Measurements from ENCODE around the gene OR8I2. TPM values are rescaled to one million over a fixed set of nuclear protein-coding genes. Genes with fewer than 3 reads are reported as not detected.

Gene OR8I2
- total RNA-seq (not detected), polyA plus RNA-seq (not detected)

DNA sequence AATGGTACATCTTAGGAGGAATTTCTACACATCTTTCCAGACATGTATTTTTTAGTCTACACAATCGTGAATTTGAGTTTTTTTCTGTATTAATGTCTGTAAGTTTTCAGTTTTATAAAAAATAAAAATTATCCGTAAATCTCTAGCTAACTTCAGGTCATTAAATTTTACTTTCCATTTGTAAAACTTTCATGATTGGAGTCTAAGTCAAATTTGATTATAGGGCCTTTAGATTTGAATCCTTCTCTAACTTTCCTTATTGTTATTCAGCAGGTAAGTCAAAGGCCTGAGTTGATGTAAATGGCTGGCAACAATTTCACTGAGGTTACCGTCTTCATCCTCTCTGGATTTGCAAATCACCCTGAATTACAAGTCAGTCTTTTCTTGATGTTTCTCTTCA, at the start of gene OR8I2:
Gene OR8I2, plus strand, starts transcription at position 301 of the 400 bp plus-strand sequence. Its CDS starts 0 bp downstream, at position 301.
- no peak for TF ChIP-seq HNF4A (conservative IDR thresholded peaks at IDR 0.05)
- TF ChIP-seq JUND (IDR thresholded peaks at IDR 0.05), result no peak
- TF ChIP-seq REST (IDR thresholded peaks at IDR 0.05), result no peak
- no peak for TF ChIP-seq EGR1 (IDR thresholded peaks at IDR 0.05; ENCODE audit: low read depth in 2 of 2)
- TF ChIP-seq, protein P1, sequence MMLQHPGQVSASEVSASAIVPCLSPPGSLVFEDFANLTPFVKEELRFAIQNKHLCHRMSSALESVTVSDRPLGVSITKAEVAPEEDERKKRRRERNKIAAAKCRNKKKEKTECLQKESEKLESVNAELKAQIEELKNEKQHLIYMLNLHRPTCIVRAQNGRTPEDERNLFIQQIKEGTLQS (IDR thresholded peaks at IDR 0.05), result no peak
- TF ChIP-seq, protein P2, sequence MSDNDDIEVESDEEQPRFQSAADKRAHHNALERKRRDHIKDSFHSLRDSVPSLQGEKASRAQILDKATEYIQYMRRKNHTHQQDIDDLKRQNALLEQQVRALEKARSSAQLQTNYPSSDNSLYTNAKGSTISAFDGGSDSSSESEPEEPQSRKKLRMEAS (IDR thresholded peaks at IDR 0.05), result no peak
- TF ChIP-seq FOXA2 (IDR thresholded peaks at IDR 0.05), result no peak
- no peak for TF ChIP-seq TAF1 (conservative IDR thresholded peaks at IDR 0.05)
- Histone ChIP-seq H3K4me3 (ENCODE audit: low read depth in 1 of 3, low read length in 3 of 3) (no peak within 1 kb of the TSS), H3K27ac (ENCODE audit: low read depth in 1 of 2, low read length in 2 of 2) (no peak within 1 kb of the TSS), H3K36me3 (ENCODE audit: control insufficient read depth in 4 of 4, insufficient read depth in 3 of 4, low read depth in 1 of 4, low read length in 3 of 4) (no peaks in the 10 kb centered on the region), H3K9me3 (ENCODE audit: control insufficient read depth in 4 of 4, low read length in 3 of 4) (no peaks in the 10 kb centered on the region), H3K9ac (ENCODE audit: low read depth in 1 of 2, low read length in 2 of 2) (no peak within 1 kb of the TSS), H3K4me1 (ENCODE audit: control insufficient read depth in 4 of 4, insufficient read depth in 4 of 4, low read length in 3 of 4) (no peaks in the 10 kb centered on the region), H3K27me3 (ENCODE audit: control insufficient read depth in 4 of 4, insufficient read depth in 4 of 4, low read length in 3 of 4) (no peaks in the 10 kb centered on the region)
- WGBS, result 56% methylated on average over 3 of the region's 3 CpGs
- no peak for DNase-seq (ENCODE audit: low spot score)

- Histone ChIP-seq H3K4me1 (ENCODE audit: control insufficient read depth in 4 of 4, insufficient read depth in 4 of 4, low read length in 3 of 4) (no peaks in the 10 kb centered on the region), H3K27me3 (ENCODE audit: control insufficient read depth in 4 of 4, insufficient read depth in 4 of 4, low read length in 3 of 4) (no peaks in the 10 kb centered on the region), H3K9ac (ENCODE audit: low read depth in 1 of 2, low read length in 2 of 2) (no peak overlapping the region), H3K9me3 (ENCODE audit: control insufficient read depth in 4 of 4, low read length in 3 of 4) (peaks cover 0 to 3% (median 2%) of the 10 kb centered on the region in 4 donors), H3K27ac (ENCODE audit: low read depth in 1 of 2, low read length in 2 of 2) (no peak overlapping the region), H3K4me3 (ENCODE audit: low read depth in 1 of 3, low read length in 3 of 3) (no peak overlapping the region), H3K36me3 (ENCODE audit: control insufficient read depth in 4 of 4, insufficient read depth in 3 of 4, low read depth in 1 of 4, low read length in 3 of 4) (no peaks in the 10 kb centered on the region)
- TF ChIP-seq RAD21 (IDR thresholded peaks at IDR 0.05), result no peak
- TF ChIP-seq YY1 (IDR thresholded peaks at IDR 0.05), result no peak
- no peak for TF ChIP-seq NR2F2 (IDR thresholded peaks at IDR 0.05)
- TF ChIP-seq GABPA (IDR thresholded peaks at IDR 0.05 in 1 of 2, conservative IDR thresholded peaks at IDR 0.05 in 1 of 2), result no peak
- TF ChIP-seq SP1 (IDR thresholded peaks at IDR 0.05), result no peak
- no peak for TF ChIP-seq ZBTB33 (IDR thresholded peaks at IDR 0.05)
- TF ChIP-seq REST (IDR thresholded peaks at IDR 0.05), result no peak
- no peak for TF ChIP-seq FOXA1 (IDR thresholded peaks at IDR 0.05)
- no peak for TF ChIP-seq FOXA2 (IDR thresholded peaks at IDR 0.05)
- no peak for TF ChIP-seq HNF4A (conservative IDR thresholded peaks at IDR 0.05)
- no peak for TF ChIP-seq RXRA (IDR thresholded peaks at IDR 0.05)
- TF ChIP-seq, protein P1 (IDR thresholded peaks at IDR 0.05), result no peak
- TF ChIP-seq HNF4G (IDR thresholded peaks at IDR 0.05), result no peak
- DNase-seq (ENCODE audit: low spot score), result no peak
- 62% methylated on average over 1 of the region's 1 CpG for WGBS
Observed at GRCh38 chr11:56045538-56045937, 47.6 kb upstream of the OR8I2 start.

Measured in liver (tissue), 9 donors.